ENCODE results near the gene CCR6.
"Not testable (repeated sequence)": the region's sequence is repeated elsewhere in the genome, so short reads cannot be mapped to it uniquely, and the experiment has no call there.

The CCR6 gene

DNA sequence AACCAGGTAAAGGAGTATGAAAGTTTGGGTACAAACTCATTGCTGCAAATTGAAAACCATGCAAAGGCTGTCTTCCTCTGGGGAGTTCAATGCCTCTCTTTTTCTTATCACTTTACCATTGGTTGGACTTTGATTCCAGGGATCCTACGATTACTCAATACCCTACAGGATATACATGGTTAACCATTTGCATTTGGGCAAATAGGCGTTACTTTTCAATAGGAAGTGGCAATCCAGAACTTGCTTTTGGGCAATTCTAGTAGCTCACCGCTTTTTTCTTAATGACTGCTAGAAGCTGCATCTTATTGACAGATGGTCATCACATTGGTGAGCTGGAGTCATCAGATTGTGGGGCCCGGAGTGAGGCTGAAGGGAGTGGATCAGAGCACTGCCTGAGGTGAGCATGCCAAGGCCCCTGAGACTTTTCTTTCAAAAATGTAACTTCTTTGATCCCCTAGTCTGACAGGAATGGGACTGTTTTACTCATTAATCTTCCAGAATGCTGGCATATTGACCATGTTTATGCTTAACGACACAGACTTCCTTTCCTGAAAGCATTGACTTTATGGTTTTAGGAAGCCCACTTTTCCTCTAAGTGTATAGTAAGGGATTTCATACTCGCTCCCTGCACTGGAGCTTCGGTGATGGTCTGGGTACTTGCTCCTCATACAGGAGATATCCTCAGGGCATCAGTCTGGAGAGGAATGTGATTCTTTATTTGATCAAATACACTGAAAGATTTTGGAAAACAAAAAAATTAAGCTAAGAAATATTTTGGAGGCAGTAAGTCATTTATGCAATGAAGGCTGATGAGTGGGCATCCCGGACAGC lies at the start of gene CCR6:
Gene CCR6, plus strand, starts transcription at position 270 of the 831 bp plus-strand sequence. CDS start 13,039 bp downstream, outside the sequence.
- DNase-seq (ENCODE audit: low read depth, low spot score) = no peak
- TF ChIP-seq, protein P1, sequence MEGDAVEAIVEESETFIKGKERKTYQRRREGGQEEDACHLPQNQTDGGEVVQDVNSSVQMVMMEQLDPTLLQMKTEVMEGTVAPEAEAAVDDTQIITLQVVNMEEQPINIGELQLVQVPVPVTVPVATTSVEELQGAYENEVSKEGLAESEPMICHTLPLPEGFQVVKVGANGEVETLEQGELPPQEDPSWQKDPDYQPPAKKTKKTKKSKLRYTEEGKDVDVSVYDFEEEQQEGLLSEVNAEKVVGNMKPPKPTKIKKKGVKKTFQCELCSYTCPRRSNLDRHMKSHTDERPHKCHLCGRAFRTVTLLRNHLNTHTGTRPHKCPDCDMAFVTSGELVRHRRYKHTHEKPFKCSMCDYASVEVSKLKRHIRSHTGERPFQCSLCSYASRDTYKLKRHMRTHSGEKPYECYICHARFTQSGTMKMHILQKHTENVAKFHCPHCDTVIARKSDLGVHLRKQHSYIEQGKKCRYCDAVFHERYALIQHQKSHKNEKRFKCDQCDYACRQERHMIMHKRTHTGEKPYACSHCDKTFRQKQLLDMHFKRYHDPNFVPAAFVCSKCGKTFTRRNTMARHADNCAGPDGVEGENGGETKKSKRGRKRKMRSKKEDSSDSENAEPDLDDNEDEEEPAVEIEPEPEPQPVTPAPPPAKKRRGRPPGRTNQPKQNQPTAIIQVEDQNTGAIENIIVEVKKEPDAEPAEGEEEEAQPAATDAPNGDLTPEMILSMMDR (IDR thresholded peaks at IDR 0.05; ENCODE audit: insufficient read depth, low read length, missing control alignments) = no peak
- no peak within 1 kb of the TSS for H3K4me3 ChIP-seq (ENCODE audit: low read depth, low read length)
- ChIA-PET CTCF (no interaction called here), POLR2A (no interaction called here)

GRCh38 chr6:167073679-167074274 lies 49.1 kb upstream of the CCR6 start:
- ChIA-PET POLR2A (no interaction called here), CTCF (no interaction called here)
- no peak overlapping the region for H3K4me3 ChIP-seq (ENCODE audit: low read depth, low read length)
- TF ChIP-seq, protein P1 (IDR thresholded peaks at IDR 0.05; ENCODE audit: insufficient read depth, low read length, missing control alignments) = no peak
- DNase-seq (ENCODE audit: low read depth, low spot score) = no peak

GRCh38 chr6:167077241-167077932 lies 45.5 kb upstream of the CCR6 start:
- ChIA-PET POLR2A (no interaction called here), CTCF (no interaction called here)
- H3K4me3 ChIP-seq (ENCODE audit: low read depth, low read length) = no peak overlapping the region
- no peak for DNase-seq (ENCODE audit: low read depth, low spot score)
- TF ChIP-seq, protein P1 (IDR thresholded peaks at IDR 0.05; ENCODE audit: insufficient read depth, low read length, missing control alignments) = no peak

DNA sequence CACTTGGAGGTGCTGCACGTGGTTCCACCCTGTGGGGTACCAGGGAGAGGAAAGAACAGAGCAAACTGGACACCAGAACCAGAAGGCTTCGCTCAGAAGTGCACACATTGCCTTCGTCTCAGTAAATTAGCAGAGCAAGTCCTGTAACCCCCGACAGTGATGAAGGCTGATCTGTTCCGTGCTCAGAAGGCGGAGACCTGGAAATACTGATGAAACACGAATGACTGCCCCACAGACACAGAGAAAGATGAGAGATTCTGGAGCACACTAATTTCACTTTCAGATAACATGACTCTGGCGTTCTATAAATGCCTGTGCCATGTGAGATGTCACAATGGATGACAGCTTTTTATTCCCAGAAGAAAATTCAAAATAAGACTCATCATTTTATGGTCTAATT lies 44.2 kb upstream of the CCR6 start:
- POLR2A ChIA-PET = no interaction called here
- CTCF ChIA-PET = no interaction called here
- H3K4me3 ChIP-seq (ENCODE audit: low read depth, low read length) = no peak overlapping the region
- TF ChIP-seq, protein P1 (IDR thresholded peaks at IDR 0.05; ENCODE audit: insufficient read depth, low read length, missing control alignments) = no peak
- DNase-seq (ENCODE audit: low read depth, low spot score) = no peak

DNA sequence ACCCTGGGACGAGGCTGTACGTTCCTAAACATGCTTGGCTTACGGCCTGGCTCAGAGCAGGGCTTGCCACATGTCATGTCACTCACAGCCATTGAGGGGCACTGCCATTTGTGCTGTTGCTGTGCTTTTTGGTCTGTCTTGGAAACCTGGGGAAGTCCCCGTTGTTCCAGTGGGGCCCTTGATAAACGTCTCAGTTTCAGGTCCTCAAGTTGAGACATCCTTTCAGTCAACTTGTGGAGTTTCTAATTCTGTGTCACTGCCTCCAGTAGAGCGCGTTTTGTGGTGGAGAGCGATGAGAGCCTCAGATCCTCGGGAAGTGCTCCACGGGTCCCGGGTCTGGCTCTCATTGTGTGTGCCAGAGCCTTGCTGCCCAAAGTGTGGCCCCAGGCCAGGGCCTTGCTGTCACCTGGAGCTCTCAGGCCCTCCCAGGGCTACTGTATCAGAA lies 43.0 kb upstream of the CCR6 start:
- ChIA-PET CTCF (no interaction called here), POLR2A (no interaction called here)
- TF ChIP-seq, protein P1 (IDR thresholded peaks at IDR 0.05; ENCODE audit: insufficient read depth, low read length, missing control alignments) = no peak
- H3K4me3 ChIP-seq (ENCODE audit: low read depth, low read length) = no peak overlapping the region
- DNase-seq (ENCODE audit: low read depth, low spot score) = no peak

- TF ChIP-seq, protein P1 (IDR thresholded peaks at IDR 0.05; ENCODE audit: insufficient read depth, low read length, missing control alignments) = no peak
- CTCF ChIA-PET = no interaction called here
- no peak for DNase-seq (ENCODE audit: low read depth, low spot score)
- POLR2A ChIA-PET = no interaction called here
- H3K4me3 ChIP-seq (ENCODE audit: low read depth, low read length) = no peak overlapping the region
Measured at GRCh38 chr6:167087857-167088354, 35.0 kb upstream of the CCR6 start.

- POLR2A ChIA-PET; CTCF ChIA-PET; H3K4me3 ChIP-seq (ENCODE audit: low read depth, low read length); DNase-seq (ENCODE audit: low read depth, low spot score): not testable (repeated sequence)
Measured at GRCh38 chr6:167088741-167089140, 34.2 kb upstream of the CCR6 start.
